ENCODE results near the gene PANX1. TPM values are rescaled to one million over a fixed set of nuclear protein-coding genes. Genes with fewer than 3 reads are reported as not detected.
"Not testable (repeated sequence)": the region's sequence is repeated elsewhere in the genome, so short reads cannot be mapped to it uniquely, and the experiment has no call there.

Gene PANX1
- total RNA-seq, 2 donors from 2014 or later, result 16.5 to 25.5 TPM

DNA sequence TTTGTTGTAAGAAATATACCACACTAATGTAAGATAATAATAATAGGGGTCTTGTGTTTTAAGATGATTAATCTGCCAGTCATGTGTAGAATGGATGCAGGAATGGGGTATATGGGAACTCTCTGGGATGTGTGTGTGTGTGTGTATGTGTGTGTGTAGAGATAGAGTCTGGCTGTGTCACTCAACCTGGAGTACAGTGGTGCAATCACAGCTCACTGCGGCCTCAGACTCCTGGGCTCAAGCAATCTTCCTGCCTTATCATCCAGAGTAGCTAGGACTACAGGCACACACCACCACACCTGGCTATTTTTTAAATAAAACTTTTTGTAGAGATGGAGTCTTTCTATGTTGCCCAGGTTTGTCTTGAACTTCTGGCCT is 11.5 kb upstream of the PANX1 start:
- no peaks in the 10 kb centered on the region for H3K4me1 Mint-ChIP-seq (ENCODE audit: low read depth in 2 of 2)
- peaks cover 7 to 26% of the 10 kb centered on the region in 2 donors for H3K27me3 Mint-ChIP-seq

DNA sequence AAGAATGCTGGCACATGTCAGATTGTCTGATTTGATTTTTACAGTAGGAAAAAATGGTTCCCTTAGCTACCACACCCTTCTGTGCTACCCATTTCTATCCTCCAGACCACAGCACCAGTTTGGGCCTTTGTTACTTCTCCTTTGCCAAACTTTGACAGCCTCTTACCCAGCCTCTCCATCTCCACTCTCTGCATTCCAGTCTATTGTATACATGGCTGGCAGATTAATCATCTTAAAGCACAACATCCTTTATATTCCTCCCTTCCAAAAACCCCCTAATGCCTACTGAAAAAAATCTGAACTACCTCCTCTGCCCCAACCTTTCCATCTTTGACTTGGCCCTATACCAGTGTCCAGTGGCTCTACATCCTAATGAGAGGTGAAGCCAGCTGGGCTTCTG is 10.8 kb upstream of the PANX1 start:
- DNase-seq (ENCODE audit: low spot score) (no peak), ATAC-seq (no peak)
- Mint-ChIP-seq H3K4me1 (ENCODE audit: low read depth in 2 of 2) (no peaks in the 10 kb centered on the region), H3K36me3 (no peaks in the 10 kb centered on the region), H3K27me3 (peaks cover 5 to 26% of the 10 kb centered on the region in 2 donors), H3K27ac (no peak overlapping the region), H3K9me3 (peaks cover 5% of the 10 kb centered on the region), H3K4me3 (no peak overlapping the region)

More for the DNA sequence above, 11.5 kb upstream of the PANX1 start:
- H3K36me3 Mint-ChIP-seq, result no peaks in the 10 kb centered on the region
- H3K27ac Mint-ChIP-seq, result no peak overlapping the region
- ATAC-seq (no peak), DNase-seq (ENCODE audit: low spot score) (no peak)
- H3K4me3 Mint-ChIP-seq, result no peak overlapping the region
- peaks cover 5% of the 10 kb centered on the region for H3K9me3 Mint-ChIP-seq

DNA sequence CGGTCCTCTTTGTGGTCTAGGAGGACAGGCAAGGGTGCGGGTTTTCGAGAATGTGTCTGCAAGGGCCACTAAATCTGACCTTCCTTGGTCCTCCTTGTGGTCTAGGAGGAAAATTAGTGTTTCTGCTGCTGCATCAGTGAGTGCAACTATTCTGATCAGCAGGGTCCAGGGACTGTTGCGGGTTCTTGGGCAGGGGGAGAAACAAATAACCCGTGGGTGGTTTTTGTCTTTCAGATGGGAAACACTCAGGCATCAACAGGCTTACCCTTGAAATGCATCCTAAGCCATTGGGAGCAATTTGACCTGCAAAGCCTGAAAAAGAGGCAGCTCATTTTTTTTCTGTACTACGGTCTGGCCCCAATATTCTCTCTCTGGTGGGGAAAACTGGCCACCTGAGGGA is 9.0 kb upstream of the PANX1 start:
- ATAC-seq; H3K9me3 Mint-ChIP-seq; H3K4me1 Mint-ChIP-seq (ENCODE audit: low read depth in 2 of 2); H3K36me3 Mint-ChIP-seq; H3K27ac Mint-ChIP-seq; H3K4me3 Mint-ChIP-seq; DNase-seq (ENCODE audit: low spot score): not testable (repeated sequence)
- H3K27me3 Mint-ChIP-seq, result peaks cover 5 to 15% of the 10 kb centered on the region in 2 donors

- ATAC-seq; H3K4me1 Mint-ChIP-seq (ENCODE audit: low read depth in 2 of 2); H3K36me3 Mint-ChIP-seq; H3K27ac Mint-ChIP-seq; H3K9me3 Mint-ChIP-seq; H3K4me3 Mint-ChIP-seq; H3K27me3 Mint-ChIP-seq; DNase-seq (ENCODE audit: low spot score): not testable (repeated sequence)
Measured at GRCh38 chr11:94120516-94120915, 8.1 kb upstream of the PANX1 start.

DNA sequence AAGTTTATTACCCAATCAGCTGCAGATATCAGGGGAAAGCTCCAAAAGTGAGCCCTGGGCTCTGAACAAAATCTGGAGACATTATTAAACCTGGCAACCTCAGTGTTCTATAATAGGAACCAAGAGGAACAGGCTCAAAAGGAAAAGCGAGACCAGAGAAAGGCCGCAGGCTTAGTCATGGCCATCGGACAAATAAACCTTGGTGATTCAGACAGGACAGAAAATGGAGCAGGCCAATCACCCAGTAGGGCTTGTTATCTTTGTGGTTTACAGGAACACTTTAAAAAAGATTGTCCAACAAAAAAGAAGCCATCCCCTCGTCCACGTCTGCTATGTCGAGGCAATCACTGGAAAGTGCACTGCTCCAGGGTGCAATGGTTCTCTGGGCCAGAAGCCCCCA is 7.7 kb upstream of the PANX1 start:
- DNase-seq (ENCODE audit: low spot score) (no peak), ATAC-seq (no peak)
- peaks cover 0 to 6% of the 10 kb centered on the region in 2 donors for H3K27me3 Mint-ChIP-seq
- no peak overlapping the region for H3K4me3 Mint-ChIP-seq
- no peaks in the 10 kb centered on the region for H3K4me1 Mint-ChIP-seq (ENCODE audit: low read depth in 2 of 2)
- no peak overlapping the region for H3K27ac Mint-ChIP-seq
- H3K9me3 Mint-ChIP-seq, result no peaks in the 10 kb centered on the region
- no peaks in the 10 kb centered on the region for H3K36me3 Mint-ChIP-seq

GRCh38 chr11:94125407-94126115 is 3.1 kb upstream of the PANX1 start:
- Mint-ChIP-seq H3K27ac (no peak overlapping the region), H3K36me3 (no peaks in the 10 kb centered on the region), H3K4me1 (ENCODE audit: low read depth in 2 of 2) (peaks cover 14 to 16% of the 10 kb centered on the region in 2 donors), H3K9me3 (no peaks in the 10 kb centered on the region), H3K27me3 (no peaks in the 10 kb centered on the region), H3K4me3 (no peak overlapping the region)
- ATAC-seq (no peak), DNase-seq (ENCODE audit: low spot score) (no peak)

DNA sequence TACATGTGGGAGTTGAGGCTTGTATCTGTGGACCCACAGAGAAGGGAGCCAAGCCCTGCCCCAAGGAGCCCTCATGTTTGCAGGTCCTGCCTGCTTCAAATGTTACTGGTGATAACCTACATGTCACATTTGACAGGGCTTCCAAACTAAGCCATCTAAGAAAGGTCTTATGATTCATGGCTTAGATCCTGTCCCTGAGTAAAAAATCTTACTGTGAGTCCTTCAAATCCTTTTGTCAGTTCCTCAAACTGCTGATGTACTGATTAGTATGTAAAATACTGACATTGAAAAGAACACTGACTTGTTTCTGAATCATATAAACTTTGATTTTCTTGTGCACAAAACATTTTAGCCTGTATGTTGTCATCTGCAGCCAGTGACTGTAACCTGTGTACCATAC is 1.0 kb upstream of the PANX1 start:
- H3K4me1 Mint-ChIP-seq (ENCODE audit: low read depth in 2 of 2), result peaks cover 14 to 16% of the 10 kb centered on the region in 2 donors
- no peak for DNase-seq (ENCODE audit: low spot score)
- no peak for ATAC-seq
- no peaks in the 10 kb centered on the region for H3K9me3 Mint-ChIP-seq
- no peaks in the 10 kb centered on the region for H3K36me3 Mint-ChIP-seq
- H3K4me3 Mint-ChIP-seq, result peak overlapping the region; percentile 56
- H3K27me3 Mint-ChIP-seq, result no peaks in the 10 kb centered on the region
- H3K27ac Mint-ChIP-seq, result peak overlapping the region in 1 of 2 donors; percentile 89

GRCh38 chr11:94128291-94128745 is 323 bp upstream of the PANX1 start:
- Mint-ChIP-seq H3K27ac (peak overlapping the region in 1 of 2 donors; percentile 89), H3K36me3 (no peaks in the 10 kb centered on the region)
- peak; percentile 17 to 55 for ATAC-seq

GRCh38 chr11:94129512-94130297 is 1.1 kb downstream of the PANX1 start:
- ATAC-seq, result peak in 1 of 2 donors; percentile 69
- Mint-ChIP-seq H3K9me3 (no peaks in the 10 kb centered on the region), H3K27me3 (no peaks in the 10 kb centered on the region), H3K27ac (no peak overlapping the region), H3K36me3 (no peaks in the 10 kb centered on the region), H3K4me1 (ENCODE audit: low read depth in 2 of 2) (peaks cover 28 to 29% of the 10 kb centered on the region in 2 donors), H3K4me3 (no peak overlapping the region)
- DNase-seq (ENCODE audit: low spot score), result no peak

More at GRCh38 chr11:94128291-94128745, 323 bp upstream of the PANX1 start:
- Mint-ChIP-seq H3K4me3 (no peak overlapping the region), H3K4me1 (ENCODE audit: low read depth in 2 of 2) (peaks cover 17 to 18% of the 10 kb centered on the region in 2 donors), H3K27me3 (no peaks in the 10 kb centered on the region), H3K9me3 (no peaks in the 10 kb centered on the region)
- DNase-seq (ENCODE audit: low spot score), result no peak

GRCh38 chr11:94130298-94131046 is 1.8 kb downstream of the PANX1 start:
- H3K27me3 Mint-ChIP-seq, result no peaks in the 10 kb centered on the region
- no peaks in the 10 kb centered on the region for H3K36me3 Mint-ChIP-seq
- no peak overlapping the region for H3K27ac Mint-ChIP-seq
- H3K9me3 Mint-ChIP-seq, result no peaks in the 10 kb centered on the region
- DNase-seq (ENCODE audit: low spot score) (no peak), ATAC-seq (no peak)
- H3K4me3 Mint-ChIP-seq, result no peak overlapping the region
- peaks cover 35 to 36% of the 10 kb centered on the region in 2 donors for H3K4me1 Mint-ChIP-seq (ENCODE audit: low read depth in 2 of 2)

DNA sequence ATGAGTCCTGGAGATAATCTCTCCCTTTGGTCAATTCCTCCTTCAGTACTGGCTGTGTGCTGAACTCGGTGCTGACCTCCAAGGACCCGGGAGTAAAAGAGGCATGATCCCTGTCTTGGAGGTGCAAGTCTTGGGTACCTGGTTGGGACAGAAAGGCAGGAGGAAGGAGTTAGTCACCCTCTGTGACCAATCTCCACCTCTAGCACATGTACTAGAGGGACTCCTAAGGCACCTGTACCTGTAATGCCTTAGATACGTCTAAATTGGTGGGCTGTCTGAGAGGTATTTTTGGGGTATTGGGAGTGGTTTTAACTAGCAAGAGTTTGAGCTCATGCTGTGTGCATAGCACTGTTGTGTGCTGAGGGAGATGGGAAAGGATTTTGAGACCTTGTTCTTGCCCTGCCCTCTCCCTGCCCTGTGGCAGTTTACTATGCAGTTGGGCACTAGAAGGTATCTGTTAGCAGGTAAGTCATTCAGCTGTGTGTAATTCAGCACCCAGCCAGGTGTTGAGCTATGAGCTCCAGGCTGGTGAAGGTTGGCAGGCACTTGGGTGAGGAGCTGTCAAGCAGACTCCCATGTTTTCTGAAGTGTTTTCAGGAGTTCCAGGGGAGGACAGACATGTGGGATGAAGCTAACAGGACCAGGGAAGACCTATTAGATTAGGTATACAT is 2.5 kb downstream of the PANX1 start:
- ATAC-seq, result no peak
- Mint-ChIP-seq H3K4me1 (ENCODE audit: low read depth in 2 of 2) (peaks cover 43 to 44% of the 10 kb centered on the region in 2 donors), H3K36me3 (no peaks in the 10 kb centered on the region), H3K4me3 (no peak overlapping the region), H3K27me3 (no peaks in the 10 kb centered on the region), H3K9me3 (no peaks in the 10 kb centered on the region), H3K27ac (no peak overlapping the region)
- no peak for DNase-seq (ENCODE audit: low spot score)

DNA sequence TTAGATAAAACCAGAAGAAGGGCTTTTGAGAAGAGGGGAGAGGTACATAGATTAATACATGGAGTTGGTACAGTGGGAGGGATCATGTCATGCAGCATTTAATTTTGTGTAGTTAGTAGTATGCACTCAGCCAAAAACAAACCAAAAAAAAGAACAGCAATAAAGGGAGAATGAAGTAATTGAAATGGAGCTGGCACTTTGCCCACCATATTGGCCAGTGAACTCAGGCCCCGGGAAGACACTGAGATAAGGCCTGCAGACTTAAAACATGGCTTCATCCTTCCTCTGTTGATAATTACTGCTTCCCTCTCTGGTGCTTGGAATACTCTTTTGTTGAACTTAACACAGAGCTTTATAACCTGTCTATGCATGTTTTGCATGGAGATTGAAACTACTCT is 3.1 kb downstream of the PANX1 start:
- Mint-ChIP-seq H3K36me3 (peaks cover 3% of the 10 kb centered on the region), H3K27me3 (no peaks in the 10 kb centered on the region), H3K4me1 (ENCODE audit: low read depth in 2 of 2) (peaks cover 46 to 48% of the 10 kb centered on the region in 2 donors), H3K4me3 (no peak overlapping the region), H3K9me3 (no peaks in the 10 kb centered on the region), H3K27ac (no peak overlapping the region)
- DNase-seq (ENCODE audit: low spot score) (no peak), ATAC-seq (no peak)

DNA sequence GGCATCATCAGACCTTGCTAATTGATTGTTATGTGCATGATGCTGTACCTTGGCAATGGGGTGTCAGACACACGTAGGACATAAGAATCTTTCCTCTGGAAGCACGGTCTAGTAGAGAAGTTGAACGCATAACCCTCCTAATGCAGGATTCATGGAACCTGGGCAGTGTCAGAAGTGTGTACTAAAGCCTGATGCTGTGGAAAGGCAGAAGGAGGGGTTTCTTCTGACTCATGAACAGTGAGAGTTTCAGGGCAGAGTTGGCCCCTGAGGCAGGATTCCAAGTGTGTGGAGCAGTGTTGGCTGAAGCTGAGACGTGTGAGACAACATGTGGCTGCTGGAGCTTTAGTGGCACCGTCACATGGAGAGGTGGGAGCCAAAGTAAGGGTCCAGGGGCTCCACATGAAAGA is 3.5 kb downstream of the PANX1 start:
- H3K9me3 Mint-ChIP-seq, result no peaks in the 10 kb centered on the region
- ATAC-seq, result no peak
- H3K4me3 Mint-ChIP-seq, result no peak overlapping the region
- no peak for DNase-seq (ENCODE audit: low spot score)
- no peaks in the 10 kb centered on the region for H3K27me3 Mint-ChIP-seq
- peaks cover 45 to 48% of the 10 kb centered on the region in 2 donors for H3K4me1 Mint-ChIP-seq (ENCODE audit: low read depth in 2 of 2)
- no peak overlapping the region for H3K27ac Mint-ChIP-seq
- H3K36me3 Mint-ChIP-seq, result peaks cover 6% of the 10 kb centered on the region

All from natural killer cell treated with Interleukin-12 subunit alpha and Interleukin-12 subunit beta and Interleukin-15 and Interleukin-18, amount 100 ng/mL, for 72 hours (primary cell).